HG02798 (cell line): ENCODE results near the gene TNFSF4.
"Not testable (repeated sequence)": the region's sequence is repeated elsewhere in the genome, so short reads cannot be mapped to it uniquely, and the experiment has no call there.

ENCODE experiments used
- ATAC-seq: cut with Tn5 transposase; IDR thresholded peaks from one replicate; pipeline ENCODE4 v1.9.1; 2021; ENCODE audit warnings: mild to moderate bottlenecking; ENCODE audit not compliant: unreplicated experiment, poor library complexity

Gene TNFSF4

DNA sequence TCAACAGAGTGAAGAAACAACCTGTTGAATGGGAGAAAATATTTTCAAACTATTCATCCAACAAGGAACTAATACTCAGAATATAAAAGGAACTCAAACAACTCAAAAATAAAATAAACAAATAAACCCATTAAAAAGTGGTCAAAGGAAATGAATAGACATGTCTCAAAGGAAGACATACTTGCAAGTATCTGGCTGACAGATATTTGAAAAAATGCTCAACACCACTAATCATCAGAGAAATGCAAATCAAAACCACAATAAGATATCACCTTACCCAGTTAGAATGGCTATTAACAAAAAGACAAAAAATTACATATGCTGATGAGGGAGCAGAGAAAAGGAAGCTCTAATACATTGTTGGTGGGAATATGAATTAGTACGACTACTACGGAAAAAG lies 38.2 kb downstream of the TNFSF4 start:
- no peak for ATAC-seq

DNA sequence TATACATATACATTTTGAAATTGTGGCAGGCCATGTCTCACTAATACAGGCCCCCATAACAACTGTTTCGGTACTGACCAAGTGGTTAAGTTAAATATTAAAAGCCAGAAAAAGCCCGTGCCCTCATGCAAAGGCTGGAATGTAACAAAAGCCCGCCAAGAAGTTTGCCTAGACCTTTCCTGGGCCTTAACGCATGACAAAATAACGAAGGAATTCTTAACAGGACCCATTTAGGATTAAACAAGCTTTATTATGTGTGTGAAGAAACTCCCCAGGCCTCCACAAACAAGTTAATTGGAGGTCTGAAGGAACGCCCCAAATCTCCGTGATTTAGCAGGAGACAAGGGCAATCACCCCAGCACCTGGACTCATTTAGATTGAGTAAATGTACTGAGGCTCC lies 42.4 kb downstream of the TNFSF4 start:
- no peak for ATAC-seq

DNA sequence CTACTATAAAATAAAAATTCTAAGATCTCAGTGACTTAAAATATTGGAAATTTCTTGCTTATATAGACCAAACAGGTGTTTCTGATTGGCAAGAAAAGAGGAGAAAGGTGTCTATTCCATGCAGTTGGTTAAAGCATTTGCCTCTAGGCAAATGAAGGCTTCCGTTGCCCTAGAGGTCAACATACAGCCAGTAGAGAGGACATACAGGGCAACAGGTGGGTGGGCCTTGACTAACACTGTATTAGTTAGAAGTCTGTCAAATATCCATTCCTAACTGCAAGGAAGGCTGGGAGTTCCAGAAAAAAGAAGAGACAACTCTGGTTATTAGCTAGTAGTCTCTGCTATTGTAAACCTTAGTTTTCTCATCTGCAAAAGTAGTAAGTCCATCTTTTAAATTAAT lies 43.0 kb downstream of the TNFSF4 start:
- ATAC-seq: no peak

DNA sequence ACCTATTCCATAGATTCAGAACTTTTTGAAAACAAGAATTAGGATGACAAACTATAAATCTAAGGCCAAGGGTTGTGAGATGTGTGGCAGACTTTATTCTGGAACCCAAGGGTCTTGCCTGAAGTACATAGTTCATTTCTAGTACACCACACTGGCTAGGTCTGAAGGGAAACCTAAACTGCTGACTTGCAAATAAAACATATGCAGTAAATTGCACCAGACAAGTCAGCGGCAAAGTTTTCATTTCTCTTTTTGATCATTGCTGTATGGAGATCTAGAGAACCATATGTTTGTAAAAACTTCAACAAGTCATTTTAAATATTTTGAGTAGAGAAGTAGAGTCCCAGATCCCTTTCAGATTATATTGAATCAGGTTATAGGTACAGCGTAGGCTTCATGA lies 43.9 kb downstream of the TNFSF4 start:
- no peak for ATAC-seq

DNA sequence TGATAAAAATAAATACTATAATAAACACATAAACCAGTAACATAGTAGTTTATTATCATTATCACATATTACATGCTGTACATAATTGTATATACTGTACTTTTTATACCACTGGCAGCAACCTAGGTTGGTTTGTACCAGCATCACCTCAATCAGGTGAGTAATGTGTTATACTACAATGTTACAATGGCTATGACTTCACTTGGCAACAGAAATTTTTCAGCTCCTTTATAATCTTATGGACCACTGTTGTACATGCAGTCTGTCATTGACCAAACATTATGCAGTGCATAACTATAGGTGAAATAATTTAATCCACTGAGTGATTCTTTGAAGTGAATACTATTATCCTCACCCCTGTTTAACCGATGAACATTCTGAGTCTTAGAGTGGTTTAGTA lies 44.5 kb downstream of the TNFSF4 start:
- no peak for ATAC-seq

DNA sequence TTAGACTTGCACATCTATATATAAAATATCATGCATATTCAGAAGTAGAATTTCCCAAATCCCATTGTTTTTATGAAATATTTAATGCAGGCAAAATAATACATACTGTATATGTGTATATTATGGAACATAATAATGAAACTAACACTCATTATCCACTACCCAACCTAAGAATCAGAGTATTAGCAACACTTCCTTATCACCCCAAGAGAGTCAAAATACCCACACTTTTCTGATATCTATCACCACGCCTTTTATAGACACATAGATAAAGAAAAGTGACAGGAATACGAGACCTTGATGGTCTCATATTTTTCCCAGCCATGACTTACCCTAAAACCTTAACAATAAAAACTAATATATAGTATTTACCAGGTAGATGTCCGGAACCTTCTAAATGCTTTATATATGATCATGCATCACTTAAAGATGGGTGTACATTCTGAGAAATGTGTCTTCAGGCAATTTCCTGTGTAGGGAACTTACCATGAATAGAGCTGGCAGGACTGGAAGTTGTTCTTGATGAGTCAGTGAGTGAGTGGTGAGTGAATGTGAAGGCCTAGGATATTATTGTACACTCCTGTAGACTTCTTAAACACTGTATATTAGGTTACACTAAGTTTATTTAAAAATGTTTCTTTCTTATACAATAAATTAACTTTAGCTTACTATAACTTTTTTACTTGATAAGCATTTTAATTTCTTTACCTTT lies 45.5 kb downstream of the TNFSF4 start:
- ATAC-seq: no peak

DNA sequence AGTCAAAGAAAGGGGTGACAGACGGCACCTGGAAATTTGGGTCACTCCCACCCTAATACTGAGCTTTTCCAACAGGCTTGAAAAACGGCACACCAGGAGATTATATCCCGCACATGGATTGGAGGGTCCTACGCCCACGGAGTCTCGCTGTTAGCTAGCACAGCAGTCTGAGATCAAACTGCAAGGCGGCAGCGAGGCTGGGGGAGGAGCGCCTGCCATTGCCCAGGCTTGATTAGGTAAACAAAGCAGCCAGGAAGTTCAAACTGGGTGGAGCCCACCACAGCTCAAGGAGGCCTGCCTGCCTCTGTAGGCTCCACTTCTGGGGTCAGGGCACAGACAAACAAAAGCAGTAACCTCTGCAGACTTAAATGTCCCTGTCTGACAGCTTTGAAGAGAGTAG lies 53.2 kb downstream of the TNFSF4 start:
- ATAC-seq: not testable (repeated sequence)

DNA sequence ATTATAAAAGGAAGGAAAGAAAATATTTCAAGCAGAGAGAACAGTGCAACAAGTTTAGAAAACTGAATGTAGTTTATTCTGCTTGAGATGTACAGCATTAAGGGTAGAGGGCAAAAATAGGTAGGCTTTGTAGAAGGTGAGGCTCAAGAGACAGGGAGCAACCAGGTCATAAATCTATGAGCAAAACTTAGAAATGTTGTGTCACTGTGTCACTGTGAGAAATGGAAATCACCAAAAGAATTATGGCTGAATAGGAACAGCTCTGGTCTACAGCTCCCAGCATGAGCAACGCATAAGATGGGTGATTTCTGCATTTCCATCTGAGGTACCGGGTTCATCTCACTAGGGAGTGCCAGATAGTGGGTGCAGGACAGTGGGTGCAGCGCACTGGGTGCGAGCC lies 53.6 kb downstream of the TNFSF4 start:
- no peak for ATAC-seq

DNA sequence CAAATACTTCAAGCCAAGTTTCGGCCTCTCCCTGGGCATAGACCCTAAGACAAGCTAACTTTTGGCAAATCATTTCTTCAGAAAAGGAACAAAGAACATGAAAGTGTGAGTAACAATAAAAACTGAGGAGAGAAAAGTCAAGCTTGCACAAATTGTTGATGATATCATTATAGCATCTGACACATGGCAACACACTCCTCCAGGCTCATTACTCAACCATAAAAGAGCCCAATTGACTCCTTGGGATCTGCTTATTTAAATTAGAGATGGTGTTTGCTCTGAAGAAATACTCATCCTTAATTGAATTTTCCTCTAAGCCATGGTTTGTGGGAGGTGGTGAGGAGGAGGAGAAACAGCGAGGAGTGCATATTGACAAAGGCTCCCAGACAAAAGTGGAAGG lies 54.5 kb downstream of the TNFSF4 start:
- no peak for ATAC-seq

DNA sequence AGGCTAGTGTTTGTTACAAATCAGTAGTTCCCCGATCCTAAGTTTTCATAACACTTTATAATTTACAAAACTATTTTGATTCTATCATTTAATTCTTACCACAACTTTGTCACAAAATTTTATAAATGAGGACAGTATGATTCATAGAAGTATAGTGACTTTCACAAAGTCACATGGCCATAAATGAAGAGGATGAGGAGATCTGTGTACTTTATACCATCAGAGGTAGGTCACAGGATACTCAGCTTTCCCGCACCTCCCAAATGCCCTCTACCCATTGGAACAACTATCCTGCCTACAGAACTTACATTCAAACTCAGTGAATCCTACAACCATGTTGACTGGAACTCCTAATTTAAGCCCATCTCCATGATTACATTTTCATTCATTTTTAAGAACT lies 56.3 kb downstream of the TNFSF4 start:
- no peak for ATAC-seq

DNA sequence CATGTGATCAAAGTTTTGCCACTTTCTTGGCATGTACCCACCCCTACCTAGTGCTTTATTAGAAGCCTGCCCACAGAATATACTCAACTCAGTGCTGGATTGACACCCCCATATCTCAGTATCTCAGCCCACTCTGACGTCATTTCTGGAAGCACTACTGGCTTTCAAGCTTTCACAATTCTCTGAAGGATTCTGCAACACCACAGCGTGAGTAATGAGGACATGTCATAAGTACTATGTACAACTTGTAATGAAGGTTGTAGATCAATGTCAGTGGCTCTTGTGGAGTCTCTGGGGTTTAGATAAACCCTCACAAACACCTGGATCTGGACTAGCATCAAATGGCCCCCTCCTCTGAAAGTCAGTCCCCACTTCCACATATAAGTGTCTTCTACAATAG lies 57.2 kb downstream of the TNFSF4 start:
- ATAC-seq: no peak

DNA sequence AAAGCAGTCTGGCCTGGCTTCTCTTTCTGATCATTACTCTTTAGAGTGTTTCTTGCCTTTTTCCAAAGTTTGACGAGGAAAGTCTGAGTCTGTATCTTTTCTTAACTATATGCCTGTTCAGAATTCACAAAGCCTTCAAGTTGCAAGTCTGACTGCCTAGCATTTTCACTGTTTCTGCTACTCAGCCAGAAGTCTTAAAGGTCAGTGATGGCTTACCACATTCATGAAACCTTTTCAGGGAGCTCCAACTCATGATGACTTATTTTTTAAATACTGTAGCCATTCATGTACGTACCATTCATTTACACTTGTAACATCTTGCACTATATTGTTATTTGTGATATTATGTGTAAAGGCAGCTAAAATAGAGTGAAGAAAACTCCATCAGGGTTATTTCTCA lies 58.2 kb downstream of the TNFSF4 start:
- no peak for ATAC-seq

DNA sequence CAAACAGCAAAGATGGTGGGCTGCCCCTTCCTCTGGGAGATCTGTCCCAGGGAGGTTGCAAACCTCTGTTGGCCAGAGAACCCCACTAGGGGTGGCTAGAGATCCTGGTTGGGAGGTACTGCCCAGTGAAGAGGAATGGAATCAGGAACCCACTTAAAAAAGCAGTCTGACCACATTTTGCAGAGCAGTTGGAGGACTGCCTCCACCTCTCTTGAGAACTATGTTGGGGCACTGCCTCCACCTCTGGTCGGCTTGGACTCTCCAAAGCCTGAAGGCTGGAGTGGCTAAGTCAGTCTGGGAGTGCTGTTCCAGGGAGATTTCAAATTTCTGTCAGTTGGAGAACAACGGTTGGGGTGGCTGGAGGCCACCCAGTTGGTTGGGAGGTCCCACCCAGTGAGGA lies 58.6 kb downstream of the TNFSF4 start:
- ATAC-seq: no peak

DNA sequence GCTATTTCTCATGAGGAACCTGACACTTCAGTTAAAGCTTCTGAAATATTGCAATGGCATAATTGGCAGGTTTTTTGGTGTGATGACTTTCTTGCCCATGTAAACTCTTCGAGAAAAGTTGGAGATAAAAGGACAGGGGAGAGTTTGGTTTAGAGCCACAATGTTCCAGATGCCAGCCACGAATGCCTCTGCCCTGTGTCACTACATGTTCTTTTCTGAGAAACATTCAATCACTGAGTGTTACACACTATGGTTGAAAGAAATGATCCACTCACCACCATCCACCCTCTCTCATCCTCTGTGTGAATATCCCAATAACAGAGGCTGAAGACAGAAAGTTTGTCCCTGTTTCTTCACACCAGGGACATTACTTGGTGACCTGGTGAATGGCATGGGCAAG lies 66.4 kb downstream of the TNFSF4 start:
- ATAC-seq: no peak

DNA sequence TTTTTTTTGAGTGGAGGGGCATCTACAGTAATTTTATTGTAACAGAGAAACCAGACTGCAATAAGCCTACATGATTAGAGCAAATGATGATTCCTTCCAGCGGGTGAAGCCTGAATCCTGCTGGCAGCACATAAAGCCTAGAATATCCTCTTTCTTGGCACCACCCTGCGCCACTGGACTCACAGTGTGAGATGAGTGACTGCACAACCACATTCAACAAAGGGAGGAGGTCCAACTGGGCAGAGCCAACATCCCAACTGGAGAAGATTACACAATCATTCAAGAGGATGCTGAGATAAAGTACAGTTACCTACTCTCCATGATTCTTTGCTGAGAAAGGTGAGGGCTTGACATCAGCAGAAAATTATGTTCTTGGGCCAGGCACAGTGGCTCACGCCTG lies 67.4 kb downstream of the TNFSF4 start:
- no peak for ATAC-seq

DNA sequence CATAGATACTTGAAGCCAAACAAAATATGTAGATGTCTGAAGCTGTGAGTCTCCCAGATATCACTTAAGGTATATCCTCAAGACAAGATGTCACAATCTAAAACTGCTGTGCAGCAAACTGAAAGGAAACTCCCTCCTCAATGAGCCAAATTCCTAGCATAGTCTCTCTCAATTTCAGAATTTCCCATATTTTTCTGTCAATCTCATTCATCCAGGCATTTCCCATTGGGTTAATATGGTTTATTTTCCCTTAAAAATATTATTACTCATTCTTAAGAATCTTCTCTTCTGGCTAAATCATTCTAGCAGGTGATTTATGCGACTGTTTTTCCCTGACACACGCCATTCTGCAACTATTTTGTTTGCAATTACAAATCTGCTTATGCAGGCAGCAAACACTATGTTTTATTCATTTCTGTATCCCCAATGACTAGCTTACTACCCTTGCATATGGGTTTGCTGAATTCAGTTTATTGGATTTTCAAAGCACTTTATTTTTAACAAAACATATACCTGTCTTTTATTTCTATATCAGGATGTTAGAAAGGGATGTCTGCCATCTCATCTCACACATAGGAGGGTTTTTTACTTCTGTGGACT lies 69.9 kb downstream of the TNFSF4 start:
- ATAC-seq: no peak

DNA sequence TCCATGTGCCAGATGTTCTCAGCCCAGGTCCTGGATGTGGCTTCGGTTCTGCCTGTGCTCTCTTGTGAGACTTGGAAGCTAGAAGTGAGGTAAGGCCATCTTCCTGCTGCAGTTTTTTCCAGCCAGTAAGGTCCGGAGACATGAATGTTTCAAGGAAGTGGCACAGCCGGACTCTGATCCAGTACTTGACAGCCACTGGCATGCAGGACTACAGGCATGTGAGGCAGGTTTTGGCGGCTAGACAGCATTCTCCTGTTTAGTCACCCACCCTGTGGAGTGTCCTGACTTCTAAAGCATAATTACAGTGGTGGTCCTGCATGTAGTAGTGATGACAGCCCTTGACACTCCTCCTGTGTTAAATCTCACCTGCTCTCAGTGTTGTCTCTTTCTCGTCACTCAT lies 72.3 kb downstream of the TNFSF4 start:
- ATAC-seq: no peak

DNA sequence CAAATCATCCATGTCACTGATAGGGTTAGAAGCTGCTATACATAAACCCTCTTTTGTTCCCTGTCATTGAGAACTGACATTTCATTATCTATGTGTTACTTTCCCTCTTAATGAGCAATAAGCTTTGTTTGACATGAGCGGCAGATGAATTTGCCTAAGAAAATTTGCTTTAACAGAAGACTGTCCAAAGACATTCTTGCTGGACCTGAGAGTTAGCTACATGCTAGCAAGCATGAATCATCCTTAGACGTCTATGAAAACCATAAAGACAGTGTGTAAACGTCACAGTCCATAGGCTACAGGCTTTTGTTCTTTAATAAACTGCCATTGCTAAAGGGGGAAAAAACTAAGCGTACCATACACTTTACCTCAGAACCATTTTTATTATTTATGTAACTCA lies 73.1 kb downstream of the TNFSF4 start:
- ATAC-seq: no peak
